H7 (cell line): ENCODE data around the gene CGB7. TPM values are rescaled to one million over a fixed set of nuclear protein-coding genes. Genes with fewer than 3 reads are reported as not detected.

Experiments used
- DNase-seq: peaks from one replicate; pipeline ENCODE4 v3.0.0; 2012
- H3K27me3 ChIP-seq: 2 replicates; pipeline ENCODE4 v1.6.0; 2011; ENCODE audit warnings: mild to moderate bottlenecking, low read length; ENCODE audit not compliant: control insufficient read depth, insufficient read depth
- H3K36me3 ChIP-seq: replicated peaks from 2 replicates; pipeline ENCODE4 v1.5.1; 2011; ENCODE audit warnings: low read length; ENCODE audit not compliant: control insufficient read depth, insufficient read depth
- H3K4me3 ChIP-seq: 2 replicates; pipeline ENCODE4 v1.5.1; 2011; ENCODE audit warnings: low read depth, mild to moderate bottlenecking, control low read depth, low read length, moderate library complexity; ENCODE audit not compliant: insufficient read depth
- total RNA-seq: library from RNA; depleted of rRNA; stranded (reverse); fragments of >200 nt; shearing (Covaris generic); gene quantifications from 2 replicates; pipeline ENCODE4 v1.2.3, GENCODE V29; 2014; rRNA removed

The CGB7 gene
- total RNA-seq, result not detected in 2 replicates

- DNase-seq, result peak; percentile 95
- peaks cover 53% of the 10 kb centered on the region for H3K27me3 ChIP-seq
- H3K36me3 ChIP-seq, result no peaks in the 10 kb centered on the region
- H3K4me3 ChIP-seq, result peak within 1 kb of the TSS; percentile 52; the same call in 1 of the 2 replicates
Observed at GRCh38 chr19:49057636-49058234, at the start of gene CGB7. Gene CGB7, minus strand, starts transcription at chr19:49057749. Its CDS starts 2,374 bp downstream, at chr19:49055375.

GRCh38 chr19:49106648-49107135, 49.1 kb upstream of the CGB7 start:
- peak; percentile 86 for DNase-seq
- Histone ChIP-seq H3K4me3 (no peak overlapping the region), H3K27me3 (no peaks in the 10 kb centered on the region), H3K36me3 (peaks cover 31% of the 10 kb centered on the region)

- no peak for DNase-seq
- peaks cover 43% of the 10 kb centered on the region for H3K36me3 ChIP-seq
- no peaks in the 10 kb centered on the region for H3K27me3 ChIP-seq
- H3K4me3 ChIP-seq, result no peak overlapping the region
Observed at GRCh38 chr19:49104229-49104864, 46.8 kb upstream of the CGB7 start.

- H3K36me3 ChIP-seq, result peaks cover 47% of the 10 kb centered on the region
- peak; percentile 52 for DNase-seq
- H3K4me3 ChIP-seq, result no peak overlapping the region
- H3K27me3 ChIP-seq, result no peaks in the 10 kb centered on the region
Observed at GRCh38 chr19:49103331-49104085, 46.0 kb upstream of the CGB7 start.

GRCh38 chr19:49102303-49102702, 44.8 kb upstream of the CGB7 start:
- H3K36me3 ChIP-seq, result peaks cover 53% of the 10 kb centered on the region
- DNase-seq, result no peak
- H3K27me3 ChIP-seq, result no peaks in the 10 kb centered on the region
- H3K4me3 ChIP-seq, result no peak overlapping the region

- H3K36me3 ChIP-seq, result peaks cover 46% of the 10 kb centered on the region
- no peak overlapping the region for H3K4me3 ChIP-seq
- DNase-seq, result no peak
- H3K27me3 ChIP-seq, result no peaks in the 10 kb centered on the region
Observed at GRCh38 chr19:49101160-49101559, 43.6 kb upstream of the CGB7 start.

- peaks cover 44% of the 10 kb centered on the region for H3K36me3 ChIP-seq
- no peaks in the 10 kb centered on the region for H3K27me3 ChIP-seq
- DNase-seq, result no peak
- no peak overlapping the region for H3K4me3 ChIP-seq
Observed at GRCh38 chr19:49098795-49099194, 41.2 kb upstream of the CGB7 start.

- peak; percentile 92 for DNase-seq
- no peak overlapping the region for H3K4me3 ChIP-seq
- peaks cover 43% of the 10 kb centered on the region for H3K36me3 ChIP-seq
- H3K27me3 ChIP-seq, result no peaks in the 10 kb centered on the region
Observed at GRCh38 chr19:49097453-49098288, 40.1 kb upstream of the CGB7 start.

GRCh38 chr19:49094505-49095482, 37.2 kb upstream of the CGB7 start:
- peaks cover 46% of the 10 kb centered on the region for H3K36me3 ChIP-seq
- DNase-seq, result no peak
- no peak overlapping the region for H3K4me3 ChIP-seq
- no peaks in the 10 kb centered on the region for H3K27me3 ChIP-seq

GRCh38 chr19:49092686-49093085, 35.1 kb upstream of the CGB7 start:
- no peak for DNase-seq
- Histone ChIP-seq H3K4me3 (no peak overlapping the region), H3K27me3 (no peaks in the 10 kb centered on the region), H3K36me3 (peaks cover 39% of the 10 kb centered on the region)

GRCh38 chr19:49091391-49092038, 34.0 kb upstream of the CGB7 start:
- Histone ChIP-seq H3K27me3 (no peaks in the 10 kb centered on the region), H3K36me3 (peaks cover 44% of the 10 kb centered on the region), H3K4me3 (no peak overlapping the region)
- no peak for DNase-seq

- peak overlapping the region; percentile 95 for H3K4me3 ChIP-seq
- peaks cover 30% of the 10 kb centered on the region for H3K36me3 ChIP-seq
- DNase-seq, result no peak
- no peaks in the 10 kb centered on the region for H3K27me3 ChIP-seq
Observed at GRCh38 chr19:49086296-49086695, 28.7 kb upstream of the CGB7 start.

GRCh38 chr19:49085868-49086232, 28.3 kb upstream of the CGB7 start:
- DNase-seq, result peak; percentile 51

More at GRCh38 chr19:49085868-49086232, 28.3 kb upstream of the CGB7 start:
- Histone ChIP-seq H3K4me3 (peak overlapping the region; percentile 95), H3K36me3 (peaks cover 29% of the 10 kb centered on the region), H3K27me3 (no peaks in the 10 kb centered on the region)
